OCI-LY7 (cell line): ENCODE data around the gene TNIK. TPM values are rescaled to one million over a fixed set of nuclear protein-coding genes. Genes with fewer than 3 reads are reported as not detected.

Source experiments
- BruUV-seq: library from RNA; stranded (reverse); fragments of 400-500 nt; replicated peaks from 2 replicates; lab custom pipeline; 2021; lab: Mats Ljungman, UMichigan
- CTCF ChIA-PET: fragments of 300-600 bp; sonication (Branson Sonifier 250); formaldehyde crosslinking; loops from one replicate; lab custom pipeline; 2022; ENCODE audit warnings: antibody characterized with exemption; ENCODE audit not compliant: unreplicated experiment; lab: Charles Lee
- POLR2A ChIA-PET: fragments of 300-600 bp; sonication (Branson Sonifier 250); formaldehyde crosslinking; loops from one replicate; lab custom pipeline; 2022; ENCODE audit warnings: antibody characterized with exemption; lab: Charles Lee
- DNase-seq: peaks from one replicate; pipeline ENCODE4 v3.0.0-alpha.2; 2015; ENCODE audit warnings: low spot score
- H2AFZ ChIP-seq: fragments of 200-600 bp; sonication (generic), shearing (Covaris generic); 2 replicates; pipeline ENCODE4 v1.6.1; 2014; ENCODE audit warnings: mild to moderate bottlenecking, antibody characterized with exemption, low read length, moderate library complexity
- H3K27ac ChIP-seq: fragments of 200-600 bp; sonication (generic); 2 replicates; pipeline ENCODE4 v1.5.1; 2014; ENCODE audit warnings: mixed run types, low read depth, mild to moderate bottlenecking, moderate library complexity, low read length, inconsistent platforms; ENCODE audit not compliant: poor library complexity, severe bottlenecking
- H3K36me3 ChIP-seq: fragments of 200-600 bp; sonication (generic); 2 replicates; pipeline ENCODE4 v1.6.1; 2014; ENCODE audit warnings: mild to moderate bottlenecking, antibody characterized with exemption, low read length, moderate library complexity, mixed read lengths; ENCODE audit not compliant: insufficient read depth
- H3K4me1 ChIP-seq: fragments of 200-600 bp; sonication (generic); 2 replicates; pipeline ENCODE4 v1.5.1; 2014; ENCODE audit warnings: mild to moderate bottlenecking, low read length; ENCODE audit not compliant: insufficient read depth, poor library complexity, severe bottlenecking
- H3K4me2 ChIP-seq: fragments of 200-600 bp; sonication (generic); 2 replicates; pipeline ENCODE4 v1.6.1; 2014; ENCODE audit warnings: mild to moderate bottlenecking, low read length
- H3K4me3 ChIP-seq: fragments of 200-600 bp; sonication (generic); 2 replicates; pipeline ENCODE4 v1.5.1; 2014; ENCODE audit warnings: mild to moderate bottlenecking, low read depth, low read length; ENCODE audit not compliant: poor library complexity, severe bottlenecking
- H3K79me2 ChIP-seq: fragments of 200-600 bp; sonication (generic); 2 replicates; pipeline ENCODE4 v1.6.1; 2016; ENCODE audit warnings: low read depth, mild to moderate bottlenecking, low read length, moderate library complexity, mixed read lengths; ENCODE audit not compliant: insufficient read depth
- H3K9me2 ChIP-seq: fragments of 200-600 bp; sonication (generic); 2 replicates; pipeline ENCODE4 v1.6.1; 2016; ENCODE audit warnings: mild to moderate bottlenecking, low read length, mixed read lengths; ENCODE audit not compliant: insufficient read depth
- H3K9me3 ChIP-seq: fragments of 200-600 bp; sonication (generic); 2 replicates; pipeline ENCODE4 v1.6.1; 2014; ENCODE audit warnings: mild to moderate bottlenecking, mixed run types, low read length, mixed read lengths
- H4K20me1 ChIP-seq: fragments of 200-600 bp; sonication (generic); 2 replicates; pipeline ENCODE4 v1.6.1; 2014; ENCODE audit warnings: mild to moderate bottlenecking, antibody characterized with exemption, low read length, moderate library complexity, mixed read lengths; ENCODE audit not compliant: insufficient read depth
- CTCF ChIP-seq: fragments of 200-600 bp; sonication (generic); conservative IDR thresholded peaks from 2 replicates; pipeline ENCODE4 v1.5.1; 2014; ENCODE audit warnings: mild to moderate bottlenecking, antibody characterized with exemption, low read length, moderate library complexity, mixed read lengths
- EZH2phosphoT487 ChIP-seq: fragments of 200-600 bp; sonication (generic); IDR thresholded peaks from 2 replicates; pipeline ENCODE4 v1.6.1; 2018; ENCODE audit warnings: low read depth, borderline replicate concordance, mild to moderate bottlenecking, mixed run types, antibody characterized with exemption, low read length, moderate library complexity, mixed read lengths
- intact Hi-C: fragments of 100-400 bp; cut with micrococcal nuclease; formaldehyde crosslinking; loops from one replicate; pipeline ENCODE4 v1.10.0; 2022; ENCODE audit not compliant: unreplicated experiment
- total RNA-seq, 2 experiments: library from RNA; depleted of rRNA in 1 of 2; stranded (reverse); fragments of >200 nt in 1 of 2; shearing (Covaris generic) in 1 of 2; gene quantifications; 2 replicates each; pipeline ENCODE4 v1.2.3, GENCODE V29; 2014 to 2022

TNIK gene
- total RNA-seq, 2 experiments from 2014 or later: not detected

GRCh38 chr3:171374661-171375285 is 85.4 kb downstream of the TNIK start:
- intact Hi-C loops: no loop called here
- Histone ChIP-seq H3K9me3 (no peaks in the 10 kb centered on the region), H3K79me2 (no peaks in the 10 kb centered on the region), H2AFZ (no peak overlapping the region), H3K27ac (no peak overlapping the region), H4K20me1 (no peaks in the 10 kb centered on the region), H3K9me2 (no peaks in the 10 kb centered on the region), H3K4me2 (no peak overlapping the region), H3K4me1 (no peaks in the 10 kb centered on the region), H3K36me3 (no peaks in the 10 kb centered on the region), H3K4me3 (no peak overlapping the region)
- DNase-seq: no peak
- TF ChIP-seq CTCF (no peak), EZH2phosphoT487 (no peak)
- no TSS peak for BruUV-seq
- CTCF ChIA-PET: no interaction called here
- POLR2A ChIA-PET: interaction anchor here (0.5 to 0.7 kb wide), 2 partner anchors 117 to 1979 kb away, joined by 4 to 7 read pairs; no protein-coding TSS in a partner anchor

DNA sequence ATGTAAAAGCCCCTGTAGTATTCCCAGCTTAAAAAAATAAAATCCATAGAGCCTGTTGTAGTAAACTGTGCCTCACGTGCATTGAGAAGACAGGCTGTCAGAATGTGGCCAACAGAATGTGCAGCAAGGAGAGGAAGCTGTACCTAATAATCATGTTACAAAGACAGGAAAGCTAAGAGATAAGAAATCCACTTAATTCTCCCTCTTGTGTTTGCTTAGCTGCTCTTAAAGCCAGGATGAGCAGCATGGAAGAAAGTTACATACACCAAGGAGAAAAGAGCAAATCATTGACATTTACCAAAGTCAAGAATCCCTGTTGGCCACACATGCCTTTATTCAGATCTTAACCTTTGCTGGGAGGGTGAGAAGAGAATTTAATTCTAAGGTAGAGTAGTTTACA is 85.9 kb downstream of the TNIK start:
- ChIA-PET CTCF (no interaction called here), POLR2A (interaction anchor here (0.5 to 0.7 kb wide), 2 partner anchors 117 to 1978 kb away, joined by 4 to 7 read pairs; no protein-coding TSS in a partner anchor)

More for the DNA sequence above, 85.9 kb downstream of the TNIK start:
- H3K36me3 ChIP-seq: no peaks in the 10 kb centered on the region
- no peak overlapping the region for H3K27ac ChIP-seq
- intact Hi-C loops: no loop called here
- H3K9me3 ChIP-seq: no peaks in the 10 kb centered on the region
- no peak overlapping the region for H3K4me2 ChIP-seq
- no peaks in the 10 kb centered on the region for H3K4me1 ChIP-seq
- no peak overlapping the region for H2AFZ ChIP-seq
- no TSS peak for BruUV-seq
- H3K79me2 ChIP-seq: no peaks in the 10 kb centered on the region
- DNase-seq: no peak
- H3K4me3 ChIP-seq: no peak overlapping the region
- no peaks in the 10 kb centered on the region for H3K9me2 ChIP-seq
- H4K20me1 ChIP-seq: no peaks in the 10 kb centered on the region
- TF ChIP-seq EZH2phosphoT487: no peak
- TF ChIP-seq CTCF: no peak
